Measurements from ENCODE around the gene SPTLC2. TPM values are rescaled to one million over a fixed set of nuclear protein-coding genes. Genes with fewer than 3 reads are reported as not detected.
A peak's percentile ranks its signal among the peaks of the same experiment; 100 is the strongest.

Gene SPTLC2
- total and polyA plus RNA-seq, 10 donors: 7.0 to 103 (median 69.5) TPM

- no peak for DNase-seq
- H3K36me3 ChIP-seq: no peaks in the 10 kb centered on the region
- H3K27ac ChIP-seq: no peak overlapping the region
- 93 to 96% (median 93%) methylated on average over 15 of the region's 15 CpGs for WGBS, 5 donors
- TF ChIP-seq CTCF (IDR thresholded peaks at IDR 0.05 in 8 of 11, conservative IDR thresholded peaks at IDR 0.05 in 3 of 11) (no peak), POLR2A (IDR thresholded peaks at IDR 0.05) (no peak), POLR2AphosphoS5 (IDR thresholded peaks at IDR 0.05) (no peak)
- no peak overlapping the region for H3K4me3 ChIP-seq
- peaks cover 5 to 25% (median 18%) of the 10 kb centered on the region in 6 donors for H3K4me1 ChIP-seq
- no peaks in the 10 kb centered on the region for H3K27me3 ChIP-seq (replicated peaks in 1 of 7)
- peaks cover 0 to 5% (median 0%) of the 10 kb centered on the region in 8 donors for H3K9me3 ChIP-seq
- intact Hi-C loops (cut with DNase I; ENCODE audit: low total_unique reads): no loop called here
Observed at GRCh38 chr14:77645520-77646230, 29.2 kb upstream of the SPTLC2 start.

GRCh38 chr14:77642407-77642806, 26.0 kb upstream of the SPTLC2 start:
- no peak for TF ChIP-seq CTCF (IDR thresholded peaks at IDR 0.05 in 8 of 11, conservative IDR thresholded peaks at IDR 0.05 in 3 of 11)
- no peak for TF ChIP-seq POLR2A (IDR thresholded peaks at IDR 0.05)
- TF ChIP-seq POLR2AphosphoS5 (IDR thresholded peaks at IDR 0.05): no peak
- Histone ChIP-seq H3K27me3 (replicated peaks in 1 of 7) (no peaks in the 10 kb centered on the region), H3K9me3 (peaks cover 0 to 9% (median 0%) of the 10 kb centered on the region in 8 donors), H3K4me1 (peaks cover 5 to 33% (median 21%) of the 10 kb centered on the region in 6 donors), H3K36me3 (no peaks in the 10 kb centered on the region), H3K4me3 (peak overlapping the region; percentile 23 to 79 (median 50)), H3K27ac (peak overlapping the region; percentile 78 to 96 (median 90))
- intact Hi-C loops (cut with DNase I; ENCODE audit: low total_unique reads): no loop called here
- 55 to 75% (median 58%) methylated on average over 7 of the region's 7 CpGs for WGBS, 5 donors
- no peak for DNase-seq

GRCh38 chr14:77641534-77642341, 25.3 kb upstream of the SPTLC2 start:
- peaks cover 5 to 33% (median 21%) of the 10 kb centered on the region in 6 donors for H3K4me1 ChIP-seq
- H3K36me3 ChIP-seq: no peaks in the 10 kb centered on the region
- H3K27ac ChIP-seq: peak overlapping the region; percentile 78 to 96 (median 90)
- peak overlapping the region; percentile 23 to 79 (median 50) for H3K4me3 ChIP-seq
- 3 to 23% (median 6%) methylated on average over 46 to 47 of the region's 47 CpGs for WGBS, 5 donors
- no peaks in the 10 kb centered on the region for H3K27me3 ChIP-seq (replicated peaks in 1 of 7)
- TF ChIP-seq CTCF (IDR thresholded peaks at IDR 0.05 in 8 of 11, conservative IDR thresholded peaks at IDR 0.05 in 3 of 11): no peak
- peak; percentile 83 to 89 (median 83) for TF ChIP-seq POLR2AphosphoS5 (IDR thresholded peaks at IDR 0.05)
- TF ChIP-seq POLR2A (IDR thresholded peaks at IDR 0.05): no peak
- H3K9me3 ChIP-seq: peaks cover 0 to 5% (median 0%) of the 10 kb centered on the region in 8 donors
- DNase-seq: peak; percentile 92
- intact Hi-C loops (cut with DNase I; ENCODE audit: low total_unique reads): no loop called here

Measured in spleen (tissue), 11 donors.